A204.1 (cell line): ENCODE data around the gene LIPJ.

Source experiments
- FAIRE-seq: peaks from 2 replicates; lab custom pipeline; 2012; peaks lifted over from hg19 to GRCh38; lab: Jason Lieb, UNC

Gene LIPJ

DNA sequence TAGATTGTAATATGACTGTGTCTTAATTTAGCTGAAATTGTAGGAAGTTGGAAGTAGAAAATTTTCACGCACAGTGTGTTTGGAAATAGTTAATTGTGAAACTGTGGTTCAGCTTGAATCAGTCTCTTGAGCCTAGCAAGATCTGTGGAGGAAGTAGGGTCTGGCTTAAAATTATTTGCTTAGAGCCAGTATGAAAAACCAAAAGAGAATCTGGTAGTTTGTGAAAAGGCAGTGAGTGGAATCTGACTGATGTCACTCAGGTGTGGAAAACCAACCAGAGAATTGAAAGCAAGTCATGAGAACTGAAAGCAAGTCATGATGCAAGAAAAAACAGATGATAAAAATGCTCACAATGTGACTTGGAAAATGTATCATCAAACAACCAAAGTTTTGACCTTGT lies 11.5 kb downstream of the LIPJ start:
- no peak for FAIRE-seq

DNA sequence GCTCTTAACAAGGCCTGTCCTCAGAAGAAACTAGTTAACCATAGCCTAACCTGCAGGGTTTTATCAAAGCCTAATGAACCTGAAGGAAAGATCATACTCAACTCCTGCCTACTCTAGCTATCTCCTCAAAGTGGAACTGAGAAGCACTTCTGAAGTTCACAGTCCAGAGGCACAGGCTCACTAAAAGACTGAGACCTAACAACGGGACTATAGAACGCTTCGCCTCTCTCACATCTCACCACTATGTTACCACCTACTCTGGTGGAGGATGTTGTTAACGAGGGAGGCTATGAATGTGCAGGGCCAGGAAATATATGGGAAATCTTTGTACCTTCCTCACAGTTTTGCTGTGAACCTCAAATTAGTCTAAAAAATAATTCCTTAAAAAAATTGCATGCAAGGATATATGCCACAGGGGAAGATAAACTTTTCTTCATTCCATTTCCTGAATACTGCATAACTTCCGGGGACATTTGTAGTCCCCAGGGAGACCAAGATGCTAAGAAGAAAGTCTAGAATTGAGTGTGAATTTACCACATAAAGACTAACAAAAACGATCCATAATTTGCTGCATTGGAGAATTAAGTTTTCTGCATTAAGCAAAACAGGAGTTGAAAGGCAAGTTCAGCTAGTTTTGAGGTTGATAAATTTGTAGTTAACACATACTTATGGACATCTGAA lies 21.6 kb downstream of the LIPJ start:
- no peak for FAIRE-seq

DNA sequence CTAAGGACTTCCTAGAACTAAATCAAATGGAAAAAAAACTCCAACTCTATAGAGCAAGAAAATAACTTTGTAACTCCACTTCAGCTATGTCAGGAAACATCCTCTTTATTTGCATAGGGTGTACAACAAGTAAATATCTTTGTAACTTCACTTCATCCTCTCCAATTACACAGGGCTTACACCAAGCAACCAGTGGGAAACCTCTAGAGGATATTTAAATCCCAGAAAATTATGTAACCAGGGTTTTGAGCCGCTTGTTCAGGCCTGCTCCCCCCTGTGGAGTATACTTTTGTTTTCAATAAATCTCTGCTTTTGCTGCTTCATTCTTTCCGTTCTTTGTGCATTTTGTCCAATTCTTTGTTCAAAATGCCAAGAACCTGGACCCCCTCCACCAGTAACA lies 22.2 kb downstream of the LIPJ start:
- FAIRE-seq = no peak

DNA sequence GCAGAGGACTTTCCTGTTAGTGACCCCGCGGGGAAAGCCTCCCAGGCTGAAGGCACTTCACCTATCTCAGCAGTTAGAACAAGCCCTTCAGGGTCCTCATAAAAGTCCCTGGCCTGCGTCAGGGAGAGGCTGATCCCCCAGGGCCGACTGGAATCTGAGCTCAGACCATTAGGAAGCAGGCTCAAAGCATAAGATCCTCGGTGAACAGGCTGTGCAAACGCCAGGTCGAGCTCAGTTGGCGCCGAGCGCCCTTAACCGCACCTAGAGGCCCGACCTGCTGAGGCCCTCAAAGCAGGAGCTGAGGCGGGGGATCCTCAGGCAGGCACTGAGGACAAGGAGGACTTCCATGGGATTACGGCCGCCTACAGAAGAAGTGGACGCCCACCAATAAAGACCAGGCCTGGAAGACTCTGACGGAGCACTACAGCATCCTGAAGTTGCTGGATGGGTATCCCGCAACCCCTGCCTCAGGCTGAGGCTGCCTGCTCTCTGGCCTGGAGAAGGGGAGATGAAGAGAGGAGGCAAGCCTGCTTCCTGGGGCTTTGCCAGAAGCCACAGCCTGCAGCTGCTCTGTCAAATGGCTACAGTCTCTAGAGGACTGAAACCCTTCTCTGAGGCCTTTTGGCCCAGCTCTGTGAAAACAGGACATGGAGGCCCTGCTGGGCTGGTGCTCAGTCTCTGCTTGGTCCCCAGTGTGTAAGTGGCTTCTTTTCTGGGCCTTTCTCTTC lies 29.9 kb downstream of the LIPJ start:
- FAIRE-seq = no peak

DNA sequence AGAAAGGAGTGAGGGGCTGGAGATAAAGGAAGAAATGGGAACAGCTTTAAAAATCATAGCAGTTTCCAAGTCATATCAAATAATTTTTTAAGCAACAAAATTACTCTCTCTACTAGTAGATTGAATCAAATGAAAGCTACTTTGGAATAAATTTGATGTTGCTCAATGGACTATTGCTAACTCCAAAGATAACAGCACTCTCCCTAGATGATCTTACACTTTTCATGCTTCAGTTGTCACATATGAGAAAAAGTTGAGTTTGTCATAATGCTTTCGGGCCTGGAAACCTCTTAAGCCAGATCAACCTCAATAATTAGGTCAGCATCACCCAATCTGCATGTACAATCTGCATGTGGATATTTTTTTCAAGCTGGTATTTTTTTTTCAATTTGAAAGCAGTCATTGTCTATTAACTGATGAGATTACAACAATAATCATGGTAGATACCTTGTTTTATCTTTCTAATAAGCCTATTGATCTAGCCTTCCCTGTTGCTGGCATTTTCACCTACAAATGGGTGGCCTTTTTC lies 31.3 kb downstream of the LIPJ start:
- FAIRE-seq = no peak

DNA sequence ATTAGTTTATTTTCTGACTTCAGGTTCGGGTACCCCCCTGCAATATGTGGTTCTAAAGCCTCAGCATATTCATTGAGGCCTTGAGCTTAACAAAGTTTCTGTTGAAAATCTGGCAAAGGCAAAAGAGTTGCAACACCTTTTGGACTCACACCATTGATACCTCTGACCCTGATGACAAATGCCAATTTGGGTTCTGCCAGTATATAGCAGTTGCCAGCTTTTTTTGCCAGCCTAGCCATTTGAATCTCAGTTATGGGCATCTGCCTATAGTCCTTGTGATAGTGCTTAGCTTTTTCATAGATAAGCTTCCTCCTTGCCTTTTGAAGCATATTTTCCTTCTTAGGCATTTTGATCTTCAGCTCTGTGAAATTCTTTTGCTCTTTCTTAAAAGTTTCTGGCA lies 31.9 kb downstream of the LIPJ start:
- no peak for FAIRE-seq

DNA sequence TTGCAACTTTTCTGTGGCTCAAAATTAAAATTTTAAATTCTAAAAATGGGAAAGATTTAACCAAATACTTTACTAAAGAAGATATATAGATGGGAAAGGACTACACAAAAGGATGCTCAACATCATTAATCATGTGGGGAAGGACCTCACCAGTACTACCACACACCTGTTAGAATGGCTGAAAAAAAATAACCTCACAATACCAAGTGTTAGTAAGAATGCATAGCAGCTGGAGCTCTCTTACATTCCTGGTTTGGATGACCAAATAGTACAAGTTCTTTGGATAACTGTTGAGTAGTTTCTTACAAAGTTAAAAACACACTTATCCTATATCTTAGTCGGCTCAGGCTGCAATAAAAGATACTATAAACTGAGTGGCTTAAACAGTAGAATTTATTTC lies 33.9 kb downstream of the LIPJ start:
- FAIRE-seq = no peak

DNA sequence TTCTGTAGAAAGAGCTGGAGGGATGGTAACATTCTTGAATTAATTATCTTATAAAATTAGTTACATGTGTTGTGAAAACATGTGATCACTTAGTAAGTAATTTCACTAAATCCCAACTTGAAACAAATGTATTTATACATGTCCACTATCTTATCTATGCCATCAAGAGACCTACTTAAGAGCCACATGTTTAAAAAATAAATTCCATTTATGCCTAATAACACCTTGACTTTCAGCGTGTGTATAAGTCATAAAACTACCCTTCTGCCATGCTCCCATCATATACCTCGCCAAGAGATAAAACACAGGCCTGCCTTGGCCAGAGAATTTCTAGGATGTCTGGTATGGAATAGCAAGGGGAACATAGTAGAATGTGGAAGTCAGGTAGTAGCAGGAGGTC lies 37.3 kb downstream of the LIPJ start:
- no peak for FAIRE-seq

DNA sequence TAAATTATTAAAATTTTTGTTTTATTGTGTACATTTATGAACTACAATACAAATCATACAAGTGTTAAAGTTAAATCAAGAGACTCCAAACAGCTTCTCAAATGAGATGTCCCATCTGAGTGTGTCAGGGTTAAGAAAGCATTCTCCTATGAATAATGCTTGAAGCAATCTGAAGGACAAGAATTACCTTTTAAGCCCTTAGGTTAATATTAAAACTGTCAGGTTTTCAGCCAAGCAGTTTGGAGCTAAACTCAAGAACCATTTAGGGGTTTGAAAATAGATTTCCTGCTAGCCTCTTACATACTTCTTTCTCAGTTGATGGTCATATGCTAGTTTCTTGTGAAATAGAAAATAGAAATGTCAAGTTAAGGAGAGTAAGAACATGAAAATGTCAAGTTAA lies 38.3 kb downstream of the LIPJ start:
- no peak for FAIRE-seq

DNA sequence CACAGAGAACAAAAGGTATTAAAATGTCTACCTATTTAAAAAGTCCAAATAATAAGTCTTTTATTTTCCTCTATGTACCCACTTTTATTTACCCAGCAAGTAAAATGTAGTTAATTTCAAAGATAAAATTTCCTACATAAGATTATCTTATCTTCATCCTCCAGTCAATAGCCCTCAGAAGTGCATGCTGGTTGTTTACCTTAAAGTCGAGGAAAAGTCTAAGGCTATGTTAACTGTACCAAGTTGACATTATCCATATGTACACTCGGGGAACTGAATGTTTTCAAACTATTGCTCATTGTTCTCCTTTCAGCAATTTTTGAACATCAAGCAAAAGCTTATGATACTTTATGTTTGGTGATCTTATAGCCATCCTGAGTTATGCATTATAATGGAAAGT lies 53.6 kb downstream of the LIPJ start:
- FAIRE-seq = no peak

DNA sequence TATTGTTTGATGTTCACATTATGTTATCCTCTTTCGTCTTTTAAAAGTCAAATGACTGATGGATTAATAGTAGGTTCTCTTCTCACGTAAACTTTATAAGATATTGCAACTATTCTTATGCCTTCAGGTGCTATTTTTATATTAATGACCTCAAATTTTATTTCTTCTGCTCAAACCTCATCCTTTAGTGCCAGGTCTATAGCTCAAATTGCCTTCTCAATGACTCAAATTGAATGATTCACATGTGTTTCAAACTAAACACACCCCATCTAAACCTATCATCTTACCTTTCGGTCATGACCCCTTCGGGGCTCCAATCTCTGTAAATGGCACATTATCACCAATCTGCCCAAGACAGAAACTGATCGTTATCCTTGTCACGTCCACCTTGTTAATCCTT lies 55.6 kb downstream of the LIPJ start:
- no peak for FAIRE-seq

DNA sequence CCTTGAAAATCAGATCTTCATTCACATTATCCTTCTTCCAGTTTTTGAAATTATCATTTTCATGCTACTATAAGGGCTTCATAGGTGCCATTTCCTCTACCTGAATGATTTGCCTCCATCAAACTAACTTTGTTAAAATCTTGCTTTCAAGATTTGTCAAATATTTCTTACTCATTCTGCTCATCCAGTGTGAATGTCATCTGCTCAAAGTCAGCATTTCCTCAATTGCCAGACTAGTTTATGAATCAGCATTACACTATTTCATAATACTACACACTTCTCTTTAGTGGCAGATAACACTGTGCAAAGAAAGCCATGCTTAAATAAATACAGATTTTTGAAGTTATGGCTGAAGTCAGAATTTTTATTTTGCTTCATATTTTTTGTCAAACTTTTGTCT lies 56.4 kb downstream of the LIPJ start:
- no peak for FAIRE-seq

DNA sequence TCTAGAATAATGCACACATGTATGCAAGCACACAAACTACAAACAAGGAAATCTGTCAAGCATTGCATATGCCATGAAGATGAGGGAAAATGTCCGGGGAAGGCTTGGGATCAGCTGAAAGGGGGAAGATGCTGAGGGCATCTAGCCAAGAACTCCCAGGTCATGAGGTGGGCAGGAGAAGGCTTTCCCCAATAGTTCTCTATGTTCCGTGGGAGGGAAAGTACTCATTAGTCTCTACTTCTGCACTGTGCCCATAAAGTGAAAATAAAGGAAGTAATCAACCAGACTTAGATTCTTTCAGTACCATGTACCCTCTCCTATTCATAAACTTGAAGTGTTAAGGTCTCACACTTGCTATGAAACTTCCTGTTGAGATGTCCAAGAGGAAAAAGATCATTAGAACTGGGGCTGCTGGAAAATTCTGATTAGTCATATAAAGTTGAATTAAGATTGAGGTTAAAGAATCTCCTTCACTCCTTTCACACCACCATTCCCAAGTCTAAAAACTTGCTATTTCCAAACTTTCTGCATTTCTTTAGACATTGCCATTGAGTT lies 60.6 kb downstream of the LIPJ start:
- no peak for FAIRE-seq

DNA sequence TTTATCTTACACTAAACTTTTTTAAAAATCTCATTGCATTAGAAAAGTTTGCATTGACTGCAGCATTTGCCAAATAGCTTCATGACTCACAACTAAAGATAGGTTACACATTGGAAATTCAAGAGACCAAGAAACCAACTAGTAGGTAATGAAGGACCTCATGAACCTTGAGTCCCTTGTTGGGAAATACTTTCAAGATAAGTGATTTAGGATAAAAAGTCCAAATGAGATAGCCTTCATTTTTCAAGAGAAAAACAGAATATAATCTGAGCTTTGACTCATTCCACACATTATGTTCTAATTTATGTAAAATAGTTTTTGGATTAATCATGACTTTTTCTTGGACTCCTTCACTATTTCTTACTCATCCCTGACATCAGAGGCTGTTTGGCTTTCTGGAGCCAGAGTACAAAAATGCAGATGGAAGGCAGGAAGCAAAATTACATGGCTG lies 64.6 kb downstream of the LIPJ start:
- no peak for FAIRE-seq

DNA sequence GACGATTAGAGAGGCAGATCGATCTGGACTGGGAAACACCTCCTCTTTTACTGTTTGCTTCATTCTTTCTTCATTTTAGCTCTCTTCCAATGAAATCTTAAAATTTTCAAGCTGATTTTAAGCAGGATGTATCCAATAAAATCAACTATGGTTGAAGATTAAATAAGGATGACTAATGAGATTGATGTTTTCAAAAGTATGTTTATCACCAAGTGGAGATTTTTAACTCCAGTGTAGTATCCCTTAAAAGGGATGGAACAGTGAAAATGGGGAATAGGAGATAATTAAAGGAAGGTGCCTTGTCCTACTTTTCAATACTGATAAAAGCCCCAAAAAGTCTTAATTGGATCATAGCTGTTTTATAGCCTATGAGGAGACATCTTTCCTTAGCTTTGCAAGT lies 66.1 kb downstream of the LIPJ start:
- no peak for FAIRE-seq
